ENCODE measurements around the gene CMA1.
"Not testable (repeated sequence)": the region's sequence is repeated elsewhere in the genome, so short reads cannot be mapped to it uniquely, and the experiment has no call there.

Gene CMA1

GRCh38 chr14:24508155-24508840, at the start of gene CMA1:
CMA1 (minus strand) TSS chr14:24508265; CDS start chr14:24508235, 30 bp downstream.
- DNase-seq: no peak

GRCh38 chr14:24556756-24557155, 48.7 kb upstream of the CMA1 start:
- DNase-seq: no peak

GRCh38 chr14:24549064-24549463, 41.0 kb upstream of the CMA1 start:
- DNase-seq: not testable (repeated sequence)

- no peak for DNase-seq
These were observed 34.4 kb upstream of the CMA1 start for GRCh38 chr14:24542346-24542936.

- no peak for DNase-seq
These were observed 27.7 kb upstream of the CMA1 start for GRCh38 chr14:24535737-24536136.

GRCh38 chr14:24534286-24534685, 26.2 kb upstream of the CMA1 start:
- no peak for DNase-seq

- DNase-seq: not testable (repeated sequence)
These were observed 18.0 kb upstream of the CMA1 start for GRCh38 chr14:24525877-24526620.

- DNase-seq: no peak
These were observed 10.8 kb upstream of the CMA1 start for GRCh38 chr14:24518851-24519250.

- no peak for DNase-seq
These were observed 6.1 kb upstream of the CMA1 start for GRCh38 chr14:24514209-24514608.

- peak; percentile 2 for DNase-seq
These were observed 4.9 kb upstream of the CMA1 start for GRCh38 chr14:24513009-24513408.

- DNase-seq: no peak
These were observed 1.6 kb downstream of the CMA1 start for GRCh38 chr14:24506443-24506842.

GRCh38 chr14:24504425-24504950, 3.6 kb downstream of the CMA1 start:
- no peak for DNase-seq

GRCh38 chr14:24491586-24492408, 16.3 kb downstream of the CMA1 start:
- not testable (repeated sequence) for DNase-seq

- peak; percentile 30 for DNase-seq
These were observed 24.3 kb downstream of the CMA1 start for GRCh38 chr14:24483604-24484252.

GRCh38 chr14:24482699-24483303, 25.3 kb downstream of the CMA1 start:
- peak; percentile 13 for DNase-seq

GRCh38 chr14:24481622-24482324, 26.3 kb downstream of the CMA1 start:
- peak; percentile 12 for DNase-seq

GRCh38 chr14:24479999-24480398, 28.1 kb downstream of the CMA1 start:
- not testable (repeated sequence) for DNase-seq

- DNase-seq: no peak
These were observed 32.8 kb downstream of the CMA1 start for GRCh38 chr14:24475261-24475660.

- no peak for DNase-seq
These were observed 34.9 kb downstream of the CMA1 start for GRCh38 chr14:24473211-24473610.

- DNase-seq: not testable (repeated sequence)
These were observed 37.6 kb downstream of the CMA1 start for GRCh38 chr14:24470450-24470849.

GRCh38 chr14:24465805-24466204, 42.3 kb downstream of the CMA1 start:
- DNase-seq: no peak

Measured in fibroblast of skin of right biceps (primary cell).